ENCODE data around the gene PIK3AP1.
"Not testable (repeated sequence)": the region's sequence is repeated elsewhere in the genome, so short reads cannot be mapped to it uniquely, and the experiment has no call there.

The PIK3AP1 gene

DNA sequence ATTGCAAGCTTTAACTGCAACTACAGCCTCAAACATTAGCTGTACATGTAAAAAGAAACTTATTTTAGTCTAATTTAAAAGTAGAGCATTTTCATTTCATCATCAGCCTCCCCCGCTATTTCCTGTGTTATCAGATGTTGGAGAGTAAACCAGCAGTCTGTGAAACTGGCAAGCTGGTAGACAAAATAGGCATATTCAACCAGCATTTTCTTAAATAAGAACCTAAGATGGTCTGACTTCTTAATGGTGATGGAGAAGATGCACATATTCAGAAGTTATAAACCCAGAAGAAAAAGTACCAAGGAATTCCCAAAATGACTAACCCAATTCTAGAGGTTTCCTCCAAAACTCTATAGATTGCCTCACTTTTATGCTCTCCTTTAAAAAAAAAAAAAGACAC lies 24.9 kb downstream of the PIK3AP1 start:
- DNase-seq = no peak

DNA sequence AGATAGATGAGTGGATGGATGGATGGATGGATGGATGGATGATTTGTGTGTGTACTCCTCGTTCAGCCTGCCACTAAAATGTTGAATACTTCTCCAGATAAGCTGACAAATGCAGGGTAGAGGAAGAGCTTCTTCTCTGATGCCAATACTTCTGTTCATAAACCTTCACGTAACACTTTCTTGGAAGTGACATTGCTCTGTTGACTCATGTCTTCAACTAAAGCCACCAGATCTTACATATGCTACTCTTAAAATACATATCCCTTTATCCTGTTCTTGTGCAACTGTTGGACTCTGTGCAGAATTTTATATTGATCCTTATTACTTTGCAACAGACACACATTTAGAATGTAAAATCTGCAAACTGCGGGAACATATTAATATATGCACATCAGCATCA lies 26.9 kb downstream of the PIK3AP1 start:
- DNase-seq = no peak

DNA sequence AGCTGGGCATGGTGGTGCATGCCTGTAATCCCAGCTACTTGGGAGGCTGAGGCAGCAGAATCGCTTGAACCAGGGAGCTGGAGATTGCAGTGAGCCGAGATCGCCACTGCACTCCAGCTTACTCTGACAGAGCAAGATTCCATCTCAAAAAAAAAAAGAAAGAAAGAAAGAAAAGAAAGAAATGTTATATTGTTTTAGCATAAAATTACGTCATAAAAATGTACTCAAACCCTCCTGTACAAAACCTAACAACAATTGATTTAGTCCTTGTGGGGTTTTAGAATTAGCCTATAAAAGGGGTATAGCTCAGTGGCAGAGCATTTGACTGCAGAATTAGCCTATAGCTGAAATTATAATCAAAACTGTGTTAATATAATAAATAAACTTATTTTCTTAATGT lies 27.9 kb downstream of the PIK3AP1 start:
- no peak for DNase-seq

DNA sequence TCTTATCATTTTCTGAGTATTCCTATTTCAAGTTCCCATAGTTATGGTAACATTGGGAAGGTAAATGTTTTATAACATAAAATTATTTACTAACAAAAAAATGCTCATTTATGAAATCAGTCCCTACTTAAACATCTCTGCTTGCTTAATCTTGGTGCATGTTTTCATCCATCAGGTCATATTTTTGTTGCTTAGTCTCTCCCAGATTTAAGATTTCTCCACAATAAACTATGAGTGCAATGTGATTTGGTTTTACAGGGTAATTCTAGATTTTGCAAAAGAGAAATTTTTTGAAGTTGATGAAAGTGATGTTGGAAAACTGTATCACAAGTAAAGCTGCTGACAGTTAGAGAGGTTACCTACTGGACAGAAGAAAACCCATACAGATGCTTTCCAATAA lies 28.6 kb downstream of the PIK3AP1 start:
- no peak for DNase-seq

DNA sequence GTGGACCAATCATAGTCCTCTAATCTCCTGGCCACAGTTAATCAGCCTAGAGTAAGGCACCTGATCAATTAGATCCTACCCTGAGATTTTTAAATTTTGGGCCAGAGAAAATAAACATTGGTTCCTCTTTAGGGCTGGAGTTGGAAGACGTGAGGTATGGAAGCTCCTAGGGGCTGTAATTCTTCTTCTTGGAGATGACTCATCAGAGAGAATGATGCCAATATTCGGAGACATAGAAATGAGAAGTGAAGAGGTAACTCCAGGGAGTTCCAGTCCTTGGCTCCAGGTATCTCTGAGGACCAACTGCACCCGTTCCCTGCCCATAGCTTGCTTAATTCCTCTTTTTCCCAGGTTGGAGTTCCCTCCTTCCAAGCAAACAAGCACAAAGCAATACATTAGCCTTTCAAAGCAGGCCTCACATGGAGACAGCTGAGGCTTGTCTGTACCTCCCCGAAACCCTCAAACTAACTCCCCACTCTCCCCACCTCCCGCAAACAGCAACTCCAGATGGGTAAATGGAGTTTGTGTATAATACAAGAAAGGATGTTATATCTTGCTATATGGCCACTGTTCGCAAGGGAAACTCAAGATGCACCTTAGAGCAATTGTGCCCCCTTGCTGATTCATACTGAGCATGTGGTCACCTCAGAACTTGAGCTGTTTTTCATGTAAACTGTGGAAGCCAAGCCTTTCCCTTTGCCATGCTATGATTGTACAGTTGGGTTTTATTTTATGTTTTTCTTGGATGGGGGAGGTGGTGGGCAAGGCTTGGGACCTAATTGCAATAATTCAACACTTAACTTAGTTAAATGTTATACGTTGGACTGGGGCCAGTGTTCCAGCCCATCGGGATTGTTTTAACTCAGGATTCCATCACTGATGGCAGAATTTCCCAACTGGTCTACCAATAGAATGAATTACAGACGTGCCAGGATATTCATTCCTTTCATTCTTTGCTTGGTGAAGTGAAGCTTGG lies 29.3 kb downstream of the PIK3AP1 start:
- DNase-seq = no peak

DNA sequence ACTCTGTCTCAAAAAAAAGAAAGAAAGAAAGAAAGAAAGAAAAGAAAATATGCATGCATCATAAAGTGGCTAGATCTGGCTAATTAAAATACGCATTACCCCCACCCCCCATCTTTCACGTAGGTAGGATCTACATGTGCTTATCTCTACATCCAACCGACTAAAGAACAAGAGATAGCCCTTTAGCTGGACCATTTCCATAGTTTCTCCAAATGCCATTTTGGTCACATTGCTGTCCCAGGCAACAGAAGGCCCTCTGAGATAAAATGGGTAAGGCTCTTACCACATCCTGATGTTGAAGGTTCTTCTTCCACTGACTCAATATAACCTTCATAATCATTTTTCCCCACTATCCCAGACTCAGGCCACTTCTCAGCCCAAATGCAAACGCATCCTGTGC lies 31.5 kb downstream of the PIK3AP1 start:
- DNase-seq = no peak

DNA sequence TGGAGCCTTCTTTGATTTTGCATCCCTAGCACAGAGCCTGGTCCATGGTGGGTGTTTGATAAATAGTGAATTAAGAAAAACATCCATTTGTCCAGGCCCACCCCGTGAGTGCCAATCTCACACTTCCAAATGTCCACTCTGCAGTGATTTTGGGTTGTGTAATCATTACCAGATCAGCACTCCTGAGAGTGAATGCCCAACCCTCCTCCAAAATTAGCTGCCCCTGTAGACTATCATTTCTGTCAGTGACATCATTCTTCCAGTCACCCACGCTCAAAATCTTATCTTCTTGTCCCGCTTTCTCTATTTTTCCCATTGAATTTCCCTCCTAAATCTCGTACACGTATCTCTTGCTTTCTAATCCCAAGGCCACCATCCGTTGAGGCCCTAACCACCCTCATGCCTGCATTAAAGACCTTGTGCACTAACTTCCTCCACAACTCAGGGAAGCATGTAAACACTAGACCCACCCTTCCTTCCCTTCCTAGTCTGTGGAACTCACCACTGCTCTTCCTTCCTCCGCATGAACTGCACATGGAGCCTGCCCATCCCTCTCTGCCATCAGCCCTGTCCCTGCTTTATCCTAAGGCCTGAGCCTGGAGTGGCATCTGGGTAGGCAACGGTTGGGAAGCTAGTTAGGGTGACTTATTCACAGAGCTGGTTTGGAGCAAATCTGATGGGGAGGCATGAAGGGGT lies 32.8 kb downstream of the PIK3AP1 start:
- DNase-seq = no peak

DNA sequence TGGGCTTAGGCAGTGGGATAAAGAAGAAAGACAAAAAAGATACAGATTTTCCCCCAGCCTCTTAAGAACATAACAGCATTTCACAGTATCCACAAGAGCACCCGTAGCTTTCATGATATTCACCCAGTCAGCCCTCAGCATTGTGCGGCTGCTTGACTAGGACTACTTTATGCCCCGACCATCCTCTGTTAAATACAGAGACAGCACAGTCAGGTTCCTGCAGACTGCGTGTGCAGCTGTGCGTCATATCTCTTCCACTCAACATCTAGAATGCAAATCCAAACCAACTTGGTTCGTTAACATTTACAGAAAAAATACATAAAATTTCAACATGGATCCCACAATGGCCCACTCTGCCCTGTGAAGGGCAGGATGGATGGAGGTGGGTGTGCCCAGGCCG lies 33.8 kb downstream of the PIK3AP1 start:
- no peak for DNase-seq

DNA sequence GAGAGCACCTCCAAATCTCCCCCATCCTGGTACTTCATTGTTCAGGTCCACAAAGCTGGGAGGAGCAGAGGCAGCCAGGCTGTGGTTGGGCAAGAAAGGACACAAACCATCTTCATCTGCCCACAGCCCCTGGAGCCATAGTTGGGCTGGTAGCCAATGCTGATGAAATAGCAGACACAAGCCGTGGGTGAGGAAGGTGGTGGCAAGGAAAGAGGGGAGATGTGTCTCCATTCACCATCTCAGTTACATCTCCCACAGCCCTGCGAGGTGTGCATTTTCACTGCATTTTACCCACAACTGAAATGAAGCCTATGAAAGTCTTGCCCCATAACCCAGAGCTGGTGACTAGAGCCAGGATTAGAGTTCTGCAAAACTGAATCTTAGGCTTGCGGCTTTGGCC lies 35.0 kb downstream of the PIK3AP1 start:
- no peak for DNase-seq

DNA sequence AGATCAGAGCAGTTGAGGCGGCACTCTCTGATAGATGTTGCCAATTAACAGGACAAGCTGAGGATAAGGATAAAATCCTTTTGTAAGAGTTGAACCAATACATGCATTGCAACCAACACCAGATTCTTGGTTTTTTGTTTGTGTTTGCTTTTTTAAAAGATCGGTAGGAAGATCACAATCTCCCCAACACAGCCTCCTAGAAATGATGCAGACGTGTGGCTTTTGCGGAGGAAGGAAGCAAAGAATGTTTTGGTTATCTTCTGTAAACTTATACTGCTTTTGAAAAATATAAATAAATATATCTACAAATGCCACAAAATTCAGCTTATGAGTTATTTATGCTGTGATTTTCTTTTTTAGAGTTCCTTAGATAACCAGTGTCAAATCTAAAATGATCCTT lies 35.5 kb downstream of the PIK3AP1 start:
- no peak for DNase-seq

DNA sequence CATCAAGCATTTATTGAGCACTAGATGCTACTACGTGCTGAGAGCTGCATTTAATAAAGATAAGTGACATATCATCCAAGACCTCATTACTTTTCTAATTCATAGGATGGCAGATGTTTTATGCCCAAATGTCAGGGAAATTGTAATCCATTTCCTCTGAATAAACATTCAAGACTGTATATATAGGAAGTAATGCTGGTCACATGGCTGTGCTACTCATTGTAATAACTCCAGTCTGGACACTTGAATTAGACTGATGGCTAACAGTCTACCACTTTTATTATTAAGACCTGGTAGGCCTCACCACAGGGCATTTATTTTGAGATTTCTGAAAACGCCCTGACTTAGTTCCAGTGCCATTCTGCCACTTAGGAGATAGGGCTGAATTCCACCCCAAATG lies 36.6 kb downstream of the PIK3AP1 start:
- no peak for DNase-seq

DNA sequence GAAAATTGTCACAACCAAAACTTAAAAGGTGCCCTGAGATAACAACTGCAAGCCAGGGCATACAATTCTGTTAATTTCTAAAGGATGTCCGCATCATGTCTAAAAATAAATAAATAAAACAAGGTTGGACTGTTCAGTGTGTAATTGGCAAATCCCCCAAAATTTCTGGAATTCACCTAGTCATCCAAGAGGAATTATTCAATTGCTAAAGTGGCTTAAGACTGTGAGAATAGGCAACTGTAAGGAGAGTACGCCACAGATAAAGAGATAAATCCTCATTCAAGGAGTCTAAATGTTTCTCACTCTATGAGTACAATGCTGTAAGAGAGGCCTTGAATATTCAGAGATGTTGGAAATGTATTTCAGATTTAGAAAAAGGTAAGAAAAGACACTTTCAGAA lies 37.2 kb downstream of the PIK3AP1 start:
- no peak for DNase-seq

DNA sequence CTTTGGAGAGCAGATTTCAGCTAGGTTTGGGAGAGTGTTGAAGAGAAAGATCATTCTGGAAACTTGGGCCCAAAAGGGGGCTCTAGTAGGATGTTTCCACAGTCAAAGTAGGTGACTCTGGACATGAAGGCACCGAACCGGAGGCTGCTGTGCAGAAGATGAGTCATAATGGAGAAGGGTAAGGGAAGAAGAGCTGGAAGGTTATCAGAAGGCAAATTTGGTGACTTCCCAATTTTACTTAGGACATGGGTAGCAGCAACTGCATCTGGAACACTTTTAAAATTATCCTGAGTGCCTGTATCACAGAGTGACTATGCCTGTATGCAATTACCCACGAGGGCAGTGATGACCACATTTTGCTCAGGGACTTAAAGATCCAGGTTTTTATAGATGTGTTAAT lies 38.8 kb downstream of the PIK3AP1 start:
- DNase-seq = no peak

DNA sequence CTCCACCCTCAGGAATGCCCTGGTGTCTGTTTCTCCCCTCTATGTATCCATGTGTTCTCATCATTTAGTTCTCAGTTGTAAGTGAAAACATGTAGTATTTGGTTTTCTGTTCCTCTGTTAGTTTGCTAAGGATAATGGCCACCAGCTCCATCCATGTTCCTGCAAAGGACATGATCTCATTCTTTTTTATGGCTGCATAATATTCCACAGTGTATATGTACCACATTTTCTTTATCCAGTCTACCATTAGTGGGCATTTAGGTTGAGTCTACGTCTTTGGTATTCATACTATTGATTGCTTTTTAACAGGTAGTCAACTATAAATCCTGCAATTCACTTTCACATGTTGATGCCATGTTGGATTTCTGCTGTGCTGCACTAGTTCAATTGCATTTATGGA lies 39.9 kb downstream of the PIK3AP1 start:
- DNase-seq = not testable (repeated sequence)

DNA sequence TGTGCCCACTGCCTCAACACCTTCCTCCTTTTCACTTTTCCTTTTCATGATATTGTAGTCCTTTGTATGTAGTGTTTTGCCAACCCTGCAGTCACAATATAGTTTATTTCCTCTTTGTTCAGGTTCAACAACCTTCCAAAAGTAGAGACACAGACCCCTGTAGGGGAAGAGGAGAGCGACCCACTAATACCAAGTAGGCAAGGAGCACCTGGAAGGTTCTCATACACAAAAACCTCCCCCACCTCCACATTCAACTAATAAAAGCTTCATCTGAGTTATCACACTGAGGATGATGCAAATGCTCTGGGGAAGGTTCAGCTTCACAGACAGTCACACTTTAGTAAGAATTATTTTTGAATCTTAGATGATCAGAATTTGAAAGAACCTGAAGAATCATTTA lies 41.6 kb downstream of the PIK3AP1 start:
- no peak for DNase-seq

DNA sequence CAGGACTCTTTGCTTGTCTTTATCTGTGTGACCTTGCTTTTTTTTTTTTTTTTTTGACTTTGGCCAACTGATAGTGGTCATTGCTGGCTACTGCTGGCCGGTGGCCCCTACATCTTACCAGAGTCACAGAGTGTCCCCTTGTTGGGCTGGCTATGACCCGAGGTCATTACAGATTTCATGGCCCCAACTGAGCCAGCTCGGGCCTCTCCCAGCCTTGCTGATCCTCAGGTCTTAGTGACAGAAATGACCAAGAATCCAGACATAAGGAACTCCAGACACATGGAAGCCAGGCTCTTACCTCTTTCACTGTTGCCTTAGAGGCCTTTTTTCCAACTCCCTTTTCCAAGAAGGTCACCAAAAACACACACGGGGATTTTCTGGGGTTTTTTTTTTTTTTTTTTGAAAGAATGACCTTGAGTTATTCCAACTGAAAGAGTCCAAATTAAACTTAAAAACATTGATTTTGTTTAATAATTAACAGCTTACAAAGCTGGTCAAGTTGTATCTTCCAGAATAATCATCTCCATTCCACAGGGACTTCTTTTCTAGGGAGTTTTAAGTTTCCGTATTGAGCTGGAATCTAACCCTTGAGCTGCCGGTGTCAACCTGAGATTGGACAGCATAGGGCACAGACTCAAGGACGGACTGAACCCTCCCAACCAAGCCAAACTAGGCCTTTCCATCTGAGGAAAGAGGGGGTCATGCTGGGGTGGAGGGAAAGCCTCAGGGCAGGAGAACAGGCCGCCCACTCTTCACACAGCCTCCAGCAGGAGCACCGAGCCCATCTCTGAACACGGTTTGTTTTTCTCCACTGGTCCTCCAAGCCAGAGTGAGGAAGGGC lies 43.8 kb downstream of the PIK3AP1 start:
- DNase-seq = no peak

DNA sequence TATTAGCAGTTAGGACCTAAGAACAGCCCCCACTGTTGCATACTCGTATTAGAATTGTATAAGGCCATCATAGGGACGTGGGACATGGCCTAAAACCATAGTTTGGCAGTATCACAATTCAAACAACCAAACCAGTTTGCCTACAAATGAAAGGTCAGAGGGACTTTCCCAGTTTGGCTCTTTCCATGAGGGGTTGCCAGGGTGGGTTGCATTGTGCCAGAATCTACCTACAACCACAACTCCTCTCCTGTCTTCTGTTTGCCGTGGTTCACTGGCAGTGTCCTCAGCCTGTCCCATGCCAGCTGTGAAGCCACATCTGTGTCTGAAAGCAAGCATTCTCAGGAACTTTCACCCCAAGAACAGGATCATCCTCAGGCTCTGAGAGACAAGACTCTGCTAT lies 44.5 kb downstream of the PIK3AP1 start:
- no peak for DNase-seq

DNA sequence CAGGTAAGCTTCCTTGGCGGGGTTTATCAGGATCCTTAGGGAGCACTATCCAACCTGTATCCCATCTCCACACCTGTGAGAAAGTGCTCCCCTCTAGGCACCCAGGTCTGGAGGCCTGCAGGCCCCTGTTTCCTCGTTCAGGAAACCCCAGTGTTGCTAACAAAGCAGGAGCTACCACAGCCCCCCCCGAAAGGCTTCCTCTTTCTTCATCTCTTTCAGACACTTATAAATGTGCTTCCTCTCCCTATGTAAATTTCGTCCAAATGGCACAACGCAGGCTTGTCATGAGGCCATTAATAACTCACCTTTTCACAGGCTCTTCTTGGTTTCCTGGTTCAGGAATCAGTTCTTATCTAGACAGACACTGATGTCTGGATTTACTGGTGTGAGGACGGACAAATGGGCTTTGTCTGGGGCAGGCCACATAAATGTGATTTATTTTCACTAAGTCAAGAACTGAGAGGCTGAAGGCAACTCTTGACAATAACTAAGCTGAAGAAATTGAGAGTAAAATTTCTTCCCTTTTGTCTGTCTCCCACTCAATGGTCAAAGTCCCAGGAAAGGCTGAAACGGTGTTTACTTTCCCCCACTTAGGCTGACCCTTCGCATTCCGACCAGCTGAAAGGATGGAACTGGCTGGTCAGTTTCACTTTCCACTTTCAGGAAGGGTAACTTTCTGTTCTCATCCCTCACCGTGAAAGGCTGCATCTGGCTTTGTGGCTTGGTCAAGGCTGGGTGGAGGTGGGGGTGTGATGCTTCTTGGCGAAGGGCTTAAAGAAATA lies 46.8 kb downstream of the PIK3AP1 start:
- DNase-seq = no peak

DNA sequence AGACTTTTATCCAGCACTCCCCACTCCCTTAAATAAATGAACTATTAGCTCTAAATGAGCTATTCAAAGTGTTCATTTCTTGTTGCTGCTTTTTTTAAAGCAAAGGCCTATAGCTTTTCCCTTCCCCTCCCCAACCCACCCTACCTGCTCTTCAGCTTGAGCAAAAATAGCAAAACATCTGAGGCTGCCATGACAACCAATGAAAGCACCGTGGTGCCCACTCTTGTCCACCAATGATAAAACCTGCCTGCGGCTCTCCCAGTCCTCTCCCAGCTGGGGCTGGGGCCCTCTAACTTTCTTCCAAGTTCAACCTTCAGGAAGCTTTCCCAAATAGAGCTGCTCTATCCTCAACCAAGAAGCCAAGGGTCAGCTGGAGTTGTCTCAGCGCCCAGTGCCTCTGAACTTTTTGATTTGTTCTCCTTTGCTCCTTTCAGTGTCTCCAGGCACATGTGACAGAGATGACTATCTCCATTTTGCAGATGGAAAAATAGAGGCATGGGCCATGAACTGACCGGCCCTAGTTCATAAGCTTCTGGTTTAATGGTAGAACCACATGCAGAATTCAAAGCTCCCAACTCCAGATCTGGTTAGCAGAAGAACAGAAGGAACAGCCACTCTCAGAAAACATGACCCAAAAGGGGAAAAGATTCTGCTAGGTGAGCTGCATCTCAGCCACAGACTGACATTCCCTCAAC lies 47.7 kb downstream of the PIK3AP1 start:
- DNase-seq = no peak

DNA sequence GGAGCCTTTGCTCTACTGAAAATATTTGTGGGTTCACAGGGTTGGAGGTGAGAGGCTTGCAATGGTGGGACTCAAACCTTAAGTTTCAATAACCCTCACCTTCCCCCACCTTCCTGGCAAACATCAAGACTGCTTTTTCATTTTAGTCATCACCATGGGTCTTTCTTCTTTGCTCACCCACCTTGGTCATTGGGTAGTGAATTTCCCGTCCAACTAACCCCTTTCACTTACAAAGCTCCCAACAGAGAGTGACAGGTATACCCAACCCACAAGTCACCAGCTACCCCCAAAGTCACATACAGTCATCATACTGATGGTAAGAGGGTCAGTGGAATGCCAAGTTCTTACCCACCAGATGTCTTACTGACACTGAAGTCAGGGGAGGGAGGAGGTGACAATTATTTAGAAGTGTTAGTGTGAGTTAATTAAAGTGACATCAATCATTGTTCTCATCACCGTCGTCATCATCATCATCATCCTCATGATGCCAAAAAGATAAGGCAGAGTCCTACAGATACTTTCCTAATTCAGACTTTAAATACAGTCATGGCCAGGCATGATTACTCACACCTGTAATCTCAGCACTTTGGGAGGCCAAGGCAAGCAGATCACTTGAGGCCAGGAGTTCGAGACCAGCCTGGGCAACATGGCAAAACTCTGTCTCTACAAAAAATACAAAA lies 49.0 kb downstream of the PIK3AP1 start:
- peak; percentile 41 for DNase-seq

DNA sequence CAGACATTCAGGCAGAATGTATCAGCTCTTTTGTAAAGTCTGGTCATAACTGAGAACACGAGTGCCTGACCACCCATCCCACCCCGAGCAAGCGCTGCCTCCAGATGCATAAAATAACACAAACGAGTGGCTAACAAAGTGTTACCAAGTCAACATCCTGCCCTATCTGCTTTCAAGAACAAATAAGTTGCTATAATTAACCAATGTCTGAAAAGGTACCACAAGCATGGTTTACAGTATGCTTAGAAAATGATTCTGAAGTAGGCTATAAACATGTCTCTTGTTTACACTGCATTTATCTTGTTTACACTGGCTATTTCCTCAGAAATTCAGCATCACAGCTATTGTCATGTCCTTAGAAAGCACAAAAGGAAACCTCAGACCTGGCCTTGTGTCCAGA lies 49.5 kb downstream of the PIK3AP1 start:
- DNase-seq = peak; percentile 89
